ENCODE data around the gene PARP12. TPM values are rescaled to one million over a fixed set of nuclear protein-coding genes. Genes with fewer than 3 reads are reported as not detected.

The PARP12 gene
- total RNA-seq, 1 donor from 2014 or later, result 100 TPM

DNA sequence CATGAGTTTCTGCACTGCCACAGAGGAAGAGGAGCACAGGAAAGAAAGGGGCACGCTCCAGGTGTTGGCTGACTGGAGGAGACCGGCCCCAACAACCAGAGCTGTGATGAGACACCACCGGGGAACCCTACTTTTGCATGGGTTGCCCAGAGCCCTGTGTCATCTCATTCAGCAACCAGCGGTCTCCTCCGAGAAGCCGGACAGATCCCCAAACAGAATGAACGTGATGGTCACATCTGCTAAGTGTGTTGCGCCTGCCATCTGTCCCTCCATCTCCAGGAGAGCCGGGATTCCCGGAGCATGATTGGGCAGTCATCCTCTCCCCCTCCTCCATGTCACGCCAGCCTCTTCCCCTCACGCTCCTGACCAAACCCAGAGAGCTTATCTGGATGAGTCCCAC, 22.9 kb downstream of the PARP12 start:
- no peaks in the 10 kb centered on the region for H3K9me3 ChIP-seq
- intact Hi-C loops (cut with DNase I), result no loop called here
- no peaks in the 10 kb centered on the region for H3K27me3 ChIP-seq
- no peak overlapping the region for H3K4me3 ChIP-seq
- ATAC-seq, result no peak
- no peak overlapping the region for H3K27ac ChIP-seq
- peaks cover 64% of the 10 kb centered on the region for H3K36me3 ChIP-seq
- TF ChIP-seq, protein P1, sequence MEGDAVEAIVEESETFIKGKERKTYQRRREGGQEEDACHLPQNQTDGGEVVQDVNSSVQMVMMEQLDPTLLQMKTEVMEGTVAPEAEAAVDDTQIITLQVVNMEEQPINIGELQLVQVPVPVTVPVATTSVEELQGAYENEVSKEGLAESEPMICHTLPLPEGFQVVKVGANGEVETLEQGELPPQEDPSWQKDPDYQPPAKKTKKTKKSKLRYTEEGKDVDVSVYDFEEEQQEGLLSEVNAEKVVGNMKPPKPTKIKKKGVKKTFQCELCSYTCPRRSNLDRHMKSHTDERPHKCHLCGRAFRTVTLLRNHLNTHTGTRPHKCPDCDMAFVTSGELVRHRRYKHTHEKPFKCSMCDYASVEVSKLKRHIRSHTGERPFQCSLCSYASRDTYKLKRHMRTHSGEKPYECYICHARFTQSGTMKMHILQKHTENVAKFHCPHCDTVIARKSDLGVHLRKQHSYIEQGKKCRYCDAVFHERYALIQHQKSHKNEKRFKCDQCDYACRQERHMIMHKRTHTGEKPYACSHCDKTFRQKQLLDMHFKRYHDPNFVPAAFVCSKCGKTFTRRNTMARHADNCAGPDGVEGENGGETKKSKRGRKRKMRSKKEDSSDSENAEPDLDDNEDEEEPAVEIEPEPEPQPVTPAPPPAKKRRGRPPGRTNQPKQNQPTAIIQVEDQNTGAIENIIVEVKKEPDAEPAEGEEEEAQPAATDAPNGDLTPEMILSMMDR (IDR thresholded peaks at IDR 0.05), result no peak
- H3K4me1 ChIP-seq, result peaks cover 5% of the 10 kb centered on the region
- no peak for DNase-seq

DNA sequence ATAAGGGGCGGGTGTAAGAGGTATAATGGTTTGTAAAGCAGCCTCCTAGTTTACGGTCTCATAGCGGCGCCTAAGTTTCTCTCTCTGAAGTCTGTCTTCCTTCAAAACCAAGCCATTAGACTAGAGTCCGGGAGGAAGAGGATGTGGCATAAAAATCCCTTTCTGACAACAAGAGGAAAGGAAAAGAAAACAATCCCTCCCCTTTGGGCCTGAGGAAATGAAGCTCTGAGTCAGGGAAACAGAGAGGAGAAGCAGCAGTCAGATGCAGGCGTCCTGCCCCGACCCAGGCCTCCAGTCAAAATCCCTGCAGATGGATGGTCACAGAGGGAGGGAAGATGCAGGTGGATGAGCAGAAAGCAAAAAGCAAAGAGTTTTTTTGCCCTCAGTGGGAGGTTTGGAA, 23.7 kb downstream of the PARP12 start:
- no peaks in the 10 kb centered on the region for H3K27me3 ChIP-seq
- intact Hi-C loops (cut with DNase I), result no loop called here
- no peak overlapping the region for H3K27ac ChIP-seq
- ATAC-seq, result no peak
- H3K36me3 ChIP-seq, result peaks cover 67% of the 10 kb centered on the region
- DNase-seq, result no peak
- H3K4me3 ChIP-seq, result no peak overlapping the region
- no peaks in the 10 kb centered on the region for H3K9me3 ChIP-seq
- TF ChIP-seq, protein P1 (IDR thresholded peaks at IDR 0.05), result no peak
- peaks cover 5% of the 10 kb centered on the region for H3K4me1 ChIP-seq

DNA sequence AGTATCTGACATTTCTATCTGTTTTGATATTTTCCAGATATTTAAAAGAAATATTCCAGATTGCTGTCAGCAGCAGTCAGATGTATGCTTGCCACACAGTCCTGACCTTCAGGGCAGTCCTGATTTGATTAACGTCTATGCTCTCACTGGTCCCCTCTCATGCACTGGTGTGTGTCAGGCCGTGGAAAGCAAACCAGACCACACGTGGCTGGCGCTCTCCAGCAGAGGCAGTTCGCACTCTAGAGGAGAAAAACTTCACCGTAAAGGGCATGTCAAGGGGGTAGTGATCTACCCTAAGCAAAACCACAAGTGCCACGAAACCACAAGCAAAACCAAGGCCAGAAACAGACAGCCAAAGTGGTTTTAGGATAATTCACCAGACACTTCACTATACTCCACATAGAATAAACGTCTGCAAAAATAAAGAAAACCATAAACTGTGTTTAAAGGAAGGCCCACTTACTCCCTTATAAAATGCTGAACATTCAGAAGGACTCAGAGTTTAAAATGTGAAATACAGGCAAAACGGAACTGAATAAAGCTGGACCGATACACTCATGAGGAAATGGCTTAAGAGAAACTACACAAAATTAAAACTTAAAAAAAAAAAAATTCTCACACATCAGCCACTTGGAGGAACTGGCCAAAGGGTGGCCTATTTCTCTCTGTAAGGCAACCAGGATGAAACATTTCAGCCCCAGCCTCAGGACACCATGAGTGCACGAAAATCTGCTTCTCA, 26.4 kb downstream of the PARP12 start:
- no peak for DNase-seq
- no peak overlapping the region for H3K27ac ChIP-seq
- no peaks in the 10 kb centered on the region for H3K27me3 ChIP-seq
- no peaks in the 10 kb centered on the region for H3K9me3 ChIP-seq
- ATAC-seq, result no peak
- intact Hi-C loops (cut with DNase I), result no loop called here
- H3K4me1 ChIP-seq, result peaks cover 5% of the 10 kb centered on the region
- TF ChIP-seq, protein P1 (IDR thresholded peaks at IDR 0.05), result no peak
- peaks cover 80% of the 10 kb centered on the region for H3K36me3 ChIP-seq
- no peak overlapping the region for H3K4me3 ChIP-seq

DNA sequence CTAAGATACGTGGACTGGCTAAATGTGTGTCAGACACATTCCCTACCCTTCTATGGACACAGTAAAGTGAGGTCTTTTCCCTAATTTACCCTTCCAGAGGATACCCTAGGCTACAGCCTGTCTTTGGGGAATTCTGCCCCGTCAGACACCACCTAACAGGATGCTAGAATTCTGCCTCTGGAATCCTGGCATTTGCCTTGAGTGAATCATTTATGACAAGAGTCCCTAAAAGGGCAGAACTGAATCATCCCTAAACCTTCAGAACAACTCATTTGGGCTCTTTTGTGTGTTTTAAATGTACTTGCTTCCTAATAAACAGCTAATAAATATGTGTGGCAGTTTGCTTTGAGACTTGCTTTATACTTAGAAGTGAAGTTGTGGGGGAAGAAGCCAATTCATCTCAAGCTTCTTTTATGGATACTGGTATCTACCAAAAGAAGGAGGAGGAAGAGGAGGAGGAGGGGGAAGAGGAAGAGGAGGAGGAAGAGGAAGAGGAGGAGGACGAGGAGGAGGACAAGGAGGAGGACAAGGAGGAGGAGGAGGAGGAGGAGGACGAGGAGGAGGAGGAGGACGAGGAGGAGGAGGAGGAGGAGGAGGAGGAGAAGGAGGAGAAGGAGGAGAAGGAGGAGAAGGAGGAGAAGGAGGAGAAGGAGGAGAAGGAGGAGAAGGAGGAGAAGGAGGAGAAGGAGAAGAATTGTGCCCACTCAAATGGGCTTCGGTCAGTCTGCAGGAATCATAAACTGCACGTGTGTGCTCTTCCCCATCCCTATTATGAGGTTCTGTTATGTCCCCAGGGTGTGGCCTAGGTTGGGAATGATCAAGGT, 27.1 kb downstream of the PARP12 start:
- Histone ChIP-seq H3K27me3 (no peaks in the 10 kb centered on the region), H3K36me3 (peaks cover 80% of the 10 kb centered on the region), H3K9me3 (no peaks in the 10 kb centered on the region), H3K4me1 (peaks cover 5% of the 10 kb centered on the region), H3K4me3 (no peak overlapping the region), H3K27ac (no peak overlapping the region)
- TF ChIP-seq, protein P1 (IDR thresholded peaks at IDR 0.05), result no peak
- no peak for DNase-seq
- intact Hi-C loops (cut with DNase I), result no loop called here
- no peak for ATAC-seq

DNA sequence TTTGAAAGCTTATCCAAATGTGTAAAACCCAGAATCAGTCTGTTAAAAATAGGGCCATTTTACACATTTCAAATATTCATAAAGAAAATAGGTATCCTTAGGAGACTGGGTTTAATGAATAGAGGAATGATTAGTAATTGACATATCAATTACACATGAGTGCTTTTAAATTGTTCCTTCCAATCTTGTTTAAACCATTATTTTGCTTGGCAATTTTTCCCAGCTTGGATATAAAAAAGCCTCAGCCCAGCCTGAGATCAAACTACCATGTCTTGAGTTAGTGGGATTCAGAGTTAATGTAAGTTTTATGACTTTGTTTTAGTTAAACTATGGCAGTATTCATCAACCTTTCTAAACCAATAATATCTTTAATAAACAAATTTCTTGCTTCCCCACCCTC, 28.3 kb downstream of the PARP12 start:
- Histone ChIP-seq H3K36me3 (peaks cover 72% of the 10 kb centered on the region), H3K4me1 (no peaks in the 10 kb centered on the region), H3K4me3 (no peak overlapping the region), H3K27me3 (no peaks in the 10 kb centered on the region), H3K27ac (no peak overlapping the region), H3K9me3 (no peaks in the 10 kb centered on the region)
- DNase-seq, result no peak
- intact Hi-C loops (cut with DNase I), result no loop called here
- no peak for ATAC-seq
- TF ChIP-seq, protein P1 (IDR thresholded peaks at IDR 0.05), result no peak
